NCI-H128 (cell line): ENCODE data around the gene TBX6.

ENCODE experiments used
- DNase-seq: peaks from one replicate; lab custom pipeline; 2025; ENCODE audit not compliant: unreplicated experiment; lab: John Stamatoyannopoulos, UW

Gene TBX6

GRCh38 chr16:30087181-30087898 is 4.4 kb downstream of the TBX6 start:
- no peak for DNase-seq

DNA sequence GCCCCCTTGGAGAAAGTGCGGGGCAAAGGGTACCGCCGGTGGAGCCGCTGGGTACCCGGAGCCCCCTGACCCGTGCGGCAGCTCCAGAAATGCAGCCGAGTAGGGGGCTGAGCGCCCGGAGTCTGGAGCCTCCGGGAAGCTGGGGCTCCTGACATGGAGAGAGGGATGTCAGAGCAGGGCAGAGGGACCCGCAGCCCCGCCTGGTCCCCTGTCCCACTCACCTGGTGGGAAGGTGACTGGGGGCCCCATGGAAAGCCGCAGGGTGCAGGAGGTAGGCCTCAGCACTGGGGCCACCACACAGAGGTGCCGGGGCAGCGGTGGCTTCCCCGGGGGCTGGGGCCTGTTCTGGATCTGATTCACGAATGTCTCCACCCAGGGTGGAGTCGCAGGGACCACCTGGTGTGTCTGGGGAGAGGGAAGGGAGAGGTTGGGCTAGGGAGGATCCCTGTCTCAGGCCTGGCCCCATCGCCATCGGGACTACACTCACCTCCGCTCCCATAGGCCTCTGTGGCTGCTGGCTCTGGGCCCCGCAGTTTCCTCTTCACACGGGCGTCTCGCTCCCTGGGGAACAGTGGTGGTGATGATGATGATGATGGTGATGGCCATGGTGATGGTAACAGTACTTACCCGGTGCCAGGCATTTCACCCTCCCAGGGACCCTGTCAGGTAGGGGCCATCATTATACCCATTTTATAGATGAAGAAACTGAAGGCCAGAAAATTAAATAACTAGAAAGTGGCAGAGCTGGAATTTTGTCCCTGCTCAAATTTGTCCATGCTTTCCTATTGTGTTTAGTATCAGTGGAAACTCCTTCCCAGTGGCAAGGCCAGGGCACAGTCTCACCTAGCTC is 5.2 kb downstream of the TBX6 start:
- no peak for DNase-seq

- no peak for DNase-seq
Observed at GRCh38 chr16:30085820-30086219, 5.9 kb downstream of the TBX6 start.

DNA sequence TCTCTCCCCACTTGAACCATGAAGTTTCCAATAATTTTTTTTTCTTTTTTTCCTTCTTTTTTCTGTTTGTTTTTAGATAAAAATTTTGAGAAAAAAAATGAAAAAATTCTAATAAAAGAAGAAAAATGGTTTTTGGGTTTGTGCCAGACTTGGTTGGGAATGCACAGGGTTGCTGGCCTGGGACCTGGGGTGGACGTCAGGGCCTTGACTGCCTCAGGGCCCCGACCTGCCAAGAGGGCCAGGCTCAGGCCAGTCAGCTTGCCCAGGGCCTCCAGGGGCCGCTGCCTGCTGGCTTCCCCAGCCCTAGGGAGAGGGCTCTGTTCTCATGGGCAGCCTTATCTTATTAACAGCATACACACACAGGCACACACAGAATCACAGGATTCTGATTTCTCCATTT is 6.5 kb downstream of the TBX6 start:
- DNase-seq: no peak

- DNase-seq: no peak
Observed at GRCh38 chr16:30084816-30085159, 6.9 kb downstream of the TBX6 start.

DNA sequence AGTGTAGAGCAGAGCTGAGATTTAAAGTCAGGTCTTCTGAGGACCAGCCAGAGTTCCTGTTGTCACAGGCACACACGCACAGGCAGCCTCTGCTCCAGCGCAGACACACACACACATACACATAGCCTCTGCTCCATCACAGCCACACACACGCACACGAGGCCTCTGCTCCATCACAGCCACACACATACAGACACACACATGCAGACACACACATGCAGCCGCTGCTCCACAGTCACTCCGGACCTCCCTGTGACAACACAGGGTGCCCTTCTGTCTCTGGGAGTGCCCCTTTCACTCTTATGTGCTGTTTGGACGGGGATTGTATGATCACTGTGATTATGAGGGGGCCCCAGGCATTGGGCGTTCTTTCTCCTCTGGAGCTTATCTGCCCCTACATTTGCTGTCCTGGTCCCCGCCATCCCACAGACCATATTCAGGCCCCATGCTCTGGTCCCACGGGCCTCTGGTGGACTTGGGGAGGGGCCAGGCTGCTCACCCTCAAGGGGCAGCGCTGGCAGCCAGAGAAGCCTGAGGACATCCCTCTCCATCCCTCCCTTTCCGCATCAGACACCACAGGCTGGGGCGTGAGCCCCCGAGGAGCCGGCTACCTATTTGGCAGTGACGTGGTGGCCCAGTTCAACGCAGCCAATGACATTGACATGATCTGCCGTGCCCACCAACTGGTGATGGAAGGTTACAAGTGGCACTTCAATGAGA is 7.5 kb downstream of the TBX6 start:
- DNase-seq: no peak

DNA sequence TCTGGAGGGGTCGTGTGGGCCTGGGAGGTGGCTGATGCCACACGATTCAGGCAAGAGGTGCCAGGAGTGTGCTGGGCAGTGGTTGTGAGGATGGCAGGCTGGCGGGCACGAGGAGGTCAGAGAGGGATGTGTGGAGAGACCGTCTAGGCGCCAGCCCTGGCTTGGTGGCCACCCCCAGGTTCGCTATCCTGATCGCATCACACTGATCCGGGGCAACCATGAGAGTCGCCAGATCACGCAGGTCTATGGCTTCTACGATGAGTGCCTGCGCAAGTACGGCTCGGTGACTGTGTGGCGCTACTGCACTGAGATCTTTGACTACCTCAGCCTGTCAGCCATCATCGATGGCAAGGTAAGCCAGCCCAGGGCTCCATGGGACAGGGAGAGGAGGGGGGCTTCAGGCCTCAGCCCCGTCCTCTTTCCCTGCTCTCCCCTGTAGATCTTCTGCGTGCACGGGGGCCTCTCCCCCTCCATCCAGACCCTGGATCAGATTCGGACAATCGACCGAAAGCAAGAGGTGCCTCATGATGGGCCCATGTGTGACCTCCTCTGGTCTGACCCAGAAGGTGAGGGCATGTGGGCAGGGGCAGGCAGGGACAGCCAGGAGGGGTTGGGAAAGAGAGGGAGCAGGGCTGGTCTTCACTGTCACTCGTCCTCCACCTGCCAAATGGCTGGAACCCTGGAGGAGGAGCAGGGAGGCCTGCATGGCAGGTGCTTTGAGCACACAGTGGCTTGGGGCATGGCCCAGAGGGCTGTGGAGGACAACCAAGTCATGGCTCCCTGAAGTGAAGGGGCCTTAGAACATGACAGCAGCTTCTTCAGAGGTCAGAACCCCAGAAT is 8.3 kb downstream of the TBX6 start:
- DNase-seq: no peak

GRCh38 chr16:30082545-30083090 is 9.1 kb downstream of the TBX6 start:
- DNase-seq: no peak

DNA sequence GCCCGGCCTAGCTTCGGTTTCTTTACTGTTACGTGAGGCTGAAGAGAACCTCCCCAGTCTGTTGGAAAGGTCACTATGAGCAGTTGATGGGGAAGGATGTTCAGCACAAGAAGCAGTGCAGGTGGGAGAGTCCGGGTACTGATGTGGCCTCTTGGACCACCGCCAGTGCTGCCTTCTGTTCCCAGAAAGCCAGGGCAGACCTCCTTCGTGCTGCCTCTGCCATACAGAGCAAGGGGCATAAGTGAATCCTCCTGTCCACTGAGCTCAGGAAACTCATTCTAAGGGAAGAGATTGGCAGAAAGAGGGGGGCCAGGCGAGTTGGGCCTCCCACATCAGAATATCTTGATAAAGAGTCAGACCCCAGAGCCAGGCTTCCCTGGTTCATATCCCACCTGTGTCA is 12.2 kb downstream of the TBX6 start:
- DNase-seq: no peak

GRCh38 chr16:30078744-30079143 is 13.0 kb downstream of the TBX6 start:
- DNase-seq: no peak

- DNase-seq: no peak
Observed at GRCh38 chr16:30077656-30078055, 14.1 kb downstream of the TBX6 start.

- DNase-seq: no peak
Observed at GRCh38 chr16:30076276-30076791, 15.4 kb downstream of the TBX6 start.

- DNase-seq: peak; percentile 33
Observed at GRCh38 chr16:30075503-30076275, 16.0 kb downstream of the TBX6 start, which contains the start of gene PPP4C. Gene PPP4C (plus strand): TSS chr16:30075994. CDS start chr16:30076378, 384 bp downstream.

DNA sequence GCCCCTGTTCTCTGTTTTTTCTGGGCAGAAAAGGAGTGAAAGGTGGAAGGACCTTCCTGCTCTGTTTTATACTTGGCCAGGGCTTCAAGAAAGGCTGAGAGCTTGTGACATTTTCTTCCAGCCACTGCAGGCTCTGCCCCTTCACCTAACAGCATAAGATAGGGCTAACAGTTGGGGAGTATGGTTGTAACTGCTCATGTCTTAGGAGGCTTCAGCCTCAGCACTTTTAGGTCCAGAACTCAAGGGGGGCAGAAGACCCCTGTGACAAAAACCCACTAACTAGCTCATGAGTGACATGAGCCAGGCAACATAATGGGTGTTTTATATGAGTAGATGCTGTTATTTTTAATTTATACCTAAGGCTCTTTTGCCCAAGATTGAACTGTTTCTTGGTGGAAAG is 21.2 kb downstream of the TBX6 start:
- no peak for DNase-seq

DNA sequence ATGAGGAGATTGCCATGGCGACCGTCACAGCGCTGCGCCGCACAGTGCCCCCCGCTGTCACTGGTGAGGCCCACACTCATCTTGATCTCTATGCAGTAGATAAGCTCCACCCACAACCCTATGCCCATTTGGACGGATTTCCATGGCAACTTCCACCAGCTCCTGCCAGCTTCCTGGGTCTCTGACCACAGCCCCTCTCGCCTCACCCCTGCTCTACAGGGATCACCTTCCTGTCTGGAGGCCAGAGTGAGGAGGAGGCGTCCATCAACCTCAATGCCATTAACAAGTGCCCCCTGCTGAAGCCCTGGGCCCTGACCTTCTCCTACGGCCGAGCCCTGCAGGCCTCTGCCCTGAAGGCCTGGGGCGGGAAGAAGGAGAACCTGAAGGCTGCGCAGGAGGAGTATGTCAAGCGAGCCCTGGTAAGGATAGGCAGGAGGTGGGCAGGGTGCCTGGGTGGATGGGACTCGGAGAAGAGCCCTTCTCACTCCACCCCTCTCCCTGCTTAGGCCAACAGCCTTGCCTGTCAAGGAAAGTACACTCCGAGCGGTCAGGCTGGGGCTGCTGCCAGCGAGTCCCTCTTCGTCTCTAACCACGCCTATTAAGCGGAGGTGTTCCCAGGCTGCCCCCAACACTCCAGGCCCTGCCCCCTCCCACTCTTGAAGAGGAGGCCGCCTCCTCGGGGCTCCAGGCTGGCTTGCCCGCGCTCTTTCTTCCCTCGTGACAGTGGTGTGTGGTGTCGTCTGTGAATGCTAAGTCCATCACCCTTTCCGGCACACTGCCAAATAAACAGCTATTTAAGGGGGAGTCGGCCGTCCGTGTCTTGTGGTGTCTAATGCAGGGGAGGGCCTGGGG is 21.9 kb downstream of the TBX6 start:
- DNase-seq: no peak

DNA sequence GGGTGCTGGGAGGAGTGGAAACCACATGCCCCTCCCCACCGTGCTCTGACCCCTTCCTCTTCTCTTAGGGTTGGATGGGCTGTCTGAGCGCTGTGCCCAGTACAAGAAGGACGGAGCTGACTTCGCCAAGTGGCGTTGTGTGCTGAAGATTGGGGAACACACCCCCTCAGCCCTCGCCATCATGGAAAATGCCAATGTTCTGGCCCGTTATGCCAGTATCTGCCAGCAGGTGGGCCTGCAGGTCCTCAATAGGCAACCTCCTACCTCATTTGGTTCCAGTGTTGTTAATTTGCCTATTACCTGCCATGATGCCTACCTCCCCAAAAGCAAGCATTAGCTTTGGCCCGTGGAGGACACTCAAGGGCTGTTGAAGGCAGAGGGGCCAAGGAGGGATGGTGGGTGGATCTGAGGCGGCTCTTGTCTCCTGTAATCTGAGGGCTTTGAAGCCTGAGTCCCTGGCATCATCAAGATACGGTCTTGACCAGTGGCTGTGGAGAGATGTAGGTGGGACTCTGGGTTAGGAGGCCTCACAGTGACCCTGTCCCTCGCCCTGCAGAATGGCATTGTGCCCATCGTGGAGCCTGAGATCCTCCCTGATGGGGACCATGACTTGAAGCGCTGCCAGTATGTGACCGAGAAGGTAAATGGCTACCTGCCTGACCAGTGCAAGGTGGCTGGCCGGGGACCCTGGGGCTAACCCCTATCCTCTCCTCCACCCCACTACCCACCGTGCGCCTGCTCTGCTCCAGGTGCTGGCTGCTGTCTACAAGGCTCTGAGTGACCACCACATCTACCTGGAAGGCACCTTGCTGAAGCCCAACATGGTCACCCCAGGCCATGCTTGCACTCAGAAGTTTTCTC is 22.7 kb downstream of the TBX6 start:
- DNase-seq: no peak

DNA sequence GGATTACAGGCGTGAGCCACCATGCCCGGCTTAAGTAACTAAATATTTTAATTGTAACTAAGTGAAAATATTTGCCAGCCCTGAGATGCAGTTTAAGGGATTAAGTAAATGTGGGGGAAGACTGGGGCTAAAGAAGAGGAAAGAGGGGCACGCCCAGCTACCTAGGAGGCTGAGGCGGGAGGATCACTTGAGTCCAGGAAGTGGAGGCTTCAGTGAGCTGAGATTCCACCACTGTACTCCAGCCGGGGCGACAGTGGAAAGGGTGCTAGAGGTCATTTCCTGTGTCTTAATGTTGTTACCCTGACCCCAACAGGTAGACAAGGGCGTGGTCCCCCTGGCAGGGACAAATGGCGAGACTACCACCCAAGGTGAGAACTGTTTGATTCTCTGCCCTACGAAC is 23.4 kb downstream of the TBX6 start:
- no peak for DNase-seq

- no peak for DNase-seq
Observed at GRCh38 chr16:30067584-30067916, 24.2 kb downstream of the TBX6 start.
